Activated gamma-delta T cell treated with Interleukin-2 at 50 U/mL for 16 hours (primary cell): ENCODE measurements around the gene MAP3K21.

ENCODE experiments used
- DNase-seq: peaks from one replicate; pipeline ENCODE4 v3.0.0-alpha.2; 2020

MAP3K21 gene

GRCh38 chr1:233327651-233328141, at the start of gene MAP3K21:
MAP3K21 (plus strand) TSS chr1:233327724; CDS start chr1:233328029, 305 bp downstream.
- no peak for DNase-seq

GRCh38 chr1:233278631-233279030, 48.9 kb upstream of the MAP3K21 start:
- DNase-seq = no peak

GRCh38 chr1:233279971-233280370, 47.6 kb upstream of the MAP3K21 start:
- no peak for DNase-seq

GRCh38 chr1:233281711-233282581, 45.6 kb upstream of the MAP3K21 start:
- peak; percentile 11 for DNase-seq

GRCh38 chr1:233282582-233282886, 45.0 kb upstream of the MAP3K21 start:
- DNase-seq = no peak

GRCh38 chr1:233289676-233290075, 37.8 kb upstream of the MAP3K21 start:
- no peak for DNase-seq

- DNase-seq = no peak
These were observed 37.0 kb upstream of the MAP3K21 start for GRCh38 chr1:233290396-233291034.

- no peak for DNase-seq
These were observed 33.7 kb upstream of the MAP3K21 start for GRCh38 chr1:233293556-233294446.

GRCh38 chr1:233294913-233295236, 32.6 kb upstream of the MAP3K21 start:
- DNase-seq = peak; percentile 41

GRCh38 chr1:233295237-233295974, 32.1 kb upstream of the MAP3K21 start, which contains the start of gene PCNX2:
PCNX2 (minus strand) TSS chr1:233295725; CDS start chr1:233295478, 247 bp downstream.
- DNase-seq = peak; percentile 58

GRCh38 chr1:233295975-233296322, 31.6 kb upstream of the MAP3K21 start:
- DNase-seq = no peak

GRCh38 chr1:233299450-233299849, 28.1 kb upstream of the MAP3K21 start:
- no peak for DNase-seq

- DNase-seq = no peak
These were observed 27.2 kb upstream of the MAP3K21 start for GRCh38 chr1:233300326-233300725.

GRCh38 chr1:233304489-233305102, 22.9 kb upstream of the MAP3K21 start:
- DNase-seq = no peak

GRCh38 chr1:233313434-233314155, 13.9 kb upstream of the MAP3K21 start:
- no peak for DNase-seq

GRCh38 chr1:233315718-233316301, 11.7 kb upstream of the MAP3K21 start:
- no peak for DNase-seq

GRCh38 chr1:233316473-233316872, 11.1 kb upstream of the MAP3K21 start:
- DNase-seq = no peak

GRCh38 chr1:233319272-233319671, 8.3 kb upstream of the MAP3K21 start:
- no peak for DNase-seq

GRCh38 chr1:233320023-233320422, 7.5 kb upstream of the MAP3K21 start:
- DNase-seq = no peak

GRCh38 chr1:233323718-233324117, 3.8 kb upstream of the MAP3K21 start:
- no peak for DNase-seq

GRCh38 chr1:233326319-233326718, 1.2 kb upstream of the MAP3K21 start:
- DNase-seq = no peak
